GM19328 (cell line): ENCODE results near the gene AKAP10.
"Not testable (repeated sequence)": the region's sequence is repeated elsewhere in the genome, so short reads cannot be mapped to it uniquely, and the experiment has no call there.

Experiments used
- ATAC-seq: cut with Tn5 transposase; IDR thresholded peaks from one replicate; pipeline ENCODE4 v1.9.1; 2021; ENCODE audit warnings: mild to moderate bottlenecking, moderate library complexity; ENCODE audit not compliant: unreplicated experiment

The AKAP10 gene

DNA sequence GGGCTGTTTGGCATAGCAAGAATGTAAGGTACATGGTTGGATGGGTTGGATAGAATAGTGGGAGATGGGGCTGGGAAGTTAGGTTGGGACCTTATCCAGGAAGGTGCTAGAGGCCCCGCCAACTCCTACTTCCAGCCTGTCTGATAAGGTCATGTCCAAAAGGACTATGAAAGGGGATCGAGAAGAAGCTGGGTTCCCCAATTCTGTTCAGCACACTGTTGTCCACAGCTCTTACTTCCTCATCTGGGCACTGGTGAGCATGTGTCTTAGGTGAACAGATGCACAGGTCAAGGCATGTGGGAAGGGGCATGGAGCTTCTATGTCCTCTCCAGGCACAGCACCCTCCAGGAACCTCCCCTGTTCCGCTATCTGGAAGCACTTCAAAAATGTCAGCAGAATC is 104.3 kb downstream of the AKAP10 start:
- no peak for ATAC-seq

DNA sequence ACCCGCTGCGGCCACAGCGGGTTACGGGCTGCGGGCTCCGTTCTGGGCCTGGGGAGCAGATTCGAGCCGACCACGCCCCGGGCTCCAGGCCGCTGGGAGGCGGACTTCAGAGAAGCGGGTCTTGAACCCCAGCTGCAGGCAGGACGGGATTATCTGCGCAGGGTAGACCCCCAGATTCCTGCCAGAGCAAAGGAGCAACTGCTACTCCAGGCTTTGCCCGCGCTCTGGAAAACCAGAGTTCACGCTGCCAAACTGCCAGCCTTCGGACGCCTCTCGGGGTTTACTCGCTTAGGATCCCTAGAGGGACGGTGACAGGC is 109.6 kb downstream of the AKAP10 start:
- ATAC-seq = no peak

DNA sequence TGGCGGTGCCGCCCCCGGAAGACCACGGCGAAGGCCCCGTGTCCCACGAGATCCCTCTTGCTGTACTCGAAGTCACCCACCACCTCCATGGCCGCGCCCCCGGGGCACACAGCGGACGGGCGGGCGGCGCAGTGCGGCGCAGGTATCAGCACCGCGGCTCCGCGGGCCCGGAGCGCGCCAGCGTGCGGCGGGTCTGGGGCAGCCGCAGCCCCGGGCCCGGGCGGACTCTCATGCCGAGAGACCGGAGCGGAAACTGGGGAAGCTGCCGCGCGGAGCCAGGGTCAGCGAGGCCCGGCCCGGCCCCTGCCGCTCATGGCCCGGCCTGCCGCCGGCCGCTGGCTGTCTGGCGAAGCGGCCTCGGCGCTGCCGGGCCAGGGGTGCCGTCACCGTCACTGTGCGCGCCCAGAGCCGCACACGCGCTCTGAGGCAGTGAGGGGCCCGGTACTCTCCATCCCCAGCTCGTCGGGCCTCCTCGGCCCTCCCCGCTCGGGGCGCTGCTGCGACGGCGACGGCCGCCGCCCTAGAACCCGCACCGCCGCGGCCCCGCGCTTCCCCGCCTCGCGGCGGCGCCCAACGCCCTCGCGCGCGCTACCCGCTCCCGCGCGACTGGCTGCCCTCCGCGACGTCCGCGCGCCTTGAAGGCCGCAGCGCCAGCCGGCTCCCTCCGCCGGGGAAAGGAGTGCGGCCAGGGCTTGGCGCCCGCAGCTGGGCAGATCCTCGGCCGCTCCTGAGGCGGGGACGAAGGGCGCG is 110.1 kb downstream of the AKAP10 start, which contains the start of gene ULK2:
ULK2 (minus strand) TSS at position 608 of the 750 bp plus-strand sequence; CDS start at position 89, 519 bp downstream.
- ATAC-seq = peak; percentile 45

DNA sequence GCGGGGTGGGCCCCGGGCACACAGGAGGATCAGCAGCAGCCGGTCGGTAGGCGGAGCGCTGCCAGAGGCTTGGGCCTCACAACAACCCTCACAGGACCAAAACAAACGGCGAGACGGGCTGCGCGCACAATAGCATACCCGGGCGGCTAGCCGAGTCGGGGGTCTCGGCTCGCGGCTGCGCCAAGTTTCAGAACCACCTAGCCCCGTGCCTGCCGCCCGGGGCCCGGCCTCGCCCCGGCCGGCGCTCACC is 110.6 kb downstream of the AKAP10 start:
- ATAC-seq = peak; percentile 42

DNA sequence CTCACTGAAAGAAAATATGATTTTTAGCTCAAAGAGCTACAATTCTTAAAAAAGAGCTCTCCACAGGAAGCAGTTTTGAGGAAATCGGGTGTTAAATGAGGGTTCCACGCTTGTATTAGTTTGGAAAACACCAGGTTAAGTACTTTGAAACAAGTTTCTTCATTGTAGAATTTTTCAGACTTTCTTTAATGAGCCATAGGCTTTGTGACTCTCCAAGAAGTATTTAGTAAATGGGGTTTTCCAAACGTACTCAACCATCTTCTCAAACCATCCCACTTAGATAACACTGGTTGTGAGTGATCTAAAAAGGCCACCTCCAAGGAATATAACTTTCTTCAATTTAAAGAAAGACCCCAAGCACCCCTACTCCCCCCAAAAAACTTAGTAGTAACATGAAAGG is 112.6 kb downstream of the AKAP10 start:
- no peak for ATAC-seq

DNA sequence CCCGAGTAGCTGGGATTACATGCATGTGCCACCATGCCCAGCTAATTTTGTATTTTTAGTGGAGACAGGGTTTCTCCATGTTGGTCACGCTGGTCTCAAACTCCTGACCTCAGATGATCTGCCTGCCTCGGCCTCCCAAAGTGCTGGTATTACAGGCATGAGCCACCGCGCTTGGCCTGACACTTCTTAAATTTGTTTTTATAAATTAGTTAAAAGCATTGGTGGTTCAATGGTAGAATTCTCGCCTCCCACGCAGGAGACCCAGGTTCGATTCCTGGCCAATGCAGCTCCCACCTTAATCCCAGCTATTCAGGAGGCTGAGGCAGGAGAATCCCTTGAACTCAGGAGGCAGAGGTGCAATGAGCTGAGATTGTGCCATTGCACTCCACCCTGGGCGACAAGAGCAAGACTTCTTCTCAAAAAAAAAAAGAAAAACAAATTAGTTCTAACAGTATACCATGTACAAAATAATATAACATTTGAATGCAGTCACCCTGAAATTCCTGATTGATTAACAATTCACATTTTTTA is 116.9 kb downstream of the AKAP10 start:
- ATAC-seq = not testable (repeated sequence)

DNA sequence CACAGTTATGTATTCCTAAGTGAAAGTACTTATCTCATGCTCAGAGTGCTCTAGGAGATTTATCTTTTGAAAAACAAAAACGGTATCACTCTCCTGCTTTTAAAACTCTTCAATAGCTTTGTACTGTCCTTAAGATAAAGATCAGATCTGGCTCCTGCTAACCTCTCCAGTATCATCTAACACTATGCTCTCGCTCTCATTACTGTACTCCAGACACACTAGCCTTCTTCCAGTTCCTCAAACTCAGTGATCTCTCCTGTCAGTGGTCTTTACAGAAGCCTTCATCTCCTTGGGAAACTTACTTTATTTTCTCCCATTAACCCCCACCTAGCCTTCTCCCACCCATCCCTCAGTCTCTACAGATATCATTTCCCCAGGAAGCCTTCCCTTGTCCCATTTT is 120.0 kb downstream of the AKAP10 start:
- no peak for ATAC-seq
